GM12873 (cell line): ENCODE measurements around the gene PDZD7.

ENCODE experiments used
- TF ChIP-seq, protein P1 (sequence below): IDR thresholded peaks from 2 replicates; pipeline ENCODE4 v1.5.1; 2012; ENCODE audit warnings: low read depth, mild to moderate bottlenecking, moderate library complexity, low read length, control low read depth; ENCODE audit not compliant: insufficient read depth; ENCODE audit errors: missing control alignments

Gene PDZD7

GRCh38 chr10:101035916-101036702 is 5.2 kb upstream of the PDZD7 start:
- TF ChIP-seq, protein P1, sequence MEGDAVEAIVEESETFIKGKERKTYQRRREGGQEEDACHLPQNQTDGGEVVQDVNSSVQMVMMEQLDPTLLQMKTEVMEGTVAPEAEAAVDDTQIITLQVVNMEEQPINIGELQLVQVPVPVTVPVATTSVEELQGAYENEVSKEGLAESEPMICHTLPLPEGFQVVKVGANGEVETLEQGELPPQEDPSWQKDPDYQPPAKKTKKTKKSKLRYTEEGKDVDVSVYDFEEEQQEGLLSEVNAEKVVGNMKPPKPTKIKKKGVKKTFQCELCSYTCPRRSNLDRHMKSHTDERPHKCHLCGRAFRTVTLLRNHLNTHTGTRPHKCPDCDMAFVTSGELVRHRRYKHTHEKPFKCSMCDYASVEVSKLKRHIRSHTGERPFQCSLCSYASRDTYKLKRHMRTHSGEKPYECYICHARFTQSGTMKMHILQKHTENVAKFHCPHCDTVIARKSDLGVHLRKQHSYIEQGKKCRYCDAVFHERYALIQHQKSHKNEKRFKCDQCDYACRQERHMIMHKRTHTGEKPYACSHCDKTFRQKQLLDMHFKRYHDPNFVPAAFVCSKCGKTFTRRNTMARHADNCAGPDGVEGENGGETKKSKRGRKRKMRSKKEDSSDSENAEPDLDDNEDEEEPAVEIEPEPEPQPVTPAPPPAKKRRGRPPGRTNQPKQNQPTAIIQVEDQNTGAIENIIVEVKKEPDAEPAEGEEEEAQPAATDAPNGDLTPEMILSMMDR: no peak

- TF ChIP-seq, protein P1: no peak
These were observed 4.4 kb upstream of the PDZD7 start for GRCh38 chr10:101035314-101035713.

DNA sequence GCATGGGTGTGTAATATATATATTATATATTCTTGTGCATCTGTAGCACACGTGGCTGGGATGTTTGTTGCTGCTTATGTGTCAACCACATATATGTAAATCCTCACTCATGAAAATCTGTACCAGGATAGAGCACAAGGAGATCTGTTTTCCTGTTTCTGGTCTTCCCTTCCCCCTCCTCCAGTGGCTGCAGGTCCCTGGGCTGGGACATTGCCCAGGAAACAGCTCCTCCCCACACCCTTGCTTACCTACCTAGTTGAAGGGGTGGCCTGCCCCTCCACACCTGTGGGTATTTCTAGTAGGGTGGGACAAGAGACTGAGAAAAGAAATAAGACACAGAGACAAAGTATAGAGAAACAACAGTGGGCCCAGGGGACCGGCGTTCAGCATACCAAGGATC is 2.3 kb upstream of the PDZD7 start:
- TF ChIP-seq, protein P1: no peak

DNA sequence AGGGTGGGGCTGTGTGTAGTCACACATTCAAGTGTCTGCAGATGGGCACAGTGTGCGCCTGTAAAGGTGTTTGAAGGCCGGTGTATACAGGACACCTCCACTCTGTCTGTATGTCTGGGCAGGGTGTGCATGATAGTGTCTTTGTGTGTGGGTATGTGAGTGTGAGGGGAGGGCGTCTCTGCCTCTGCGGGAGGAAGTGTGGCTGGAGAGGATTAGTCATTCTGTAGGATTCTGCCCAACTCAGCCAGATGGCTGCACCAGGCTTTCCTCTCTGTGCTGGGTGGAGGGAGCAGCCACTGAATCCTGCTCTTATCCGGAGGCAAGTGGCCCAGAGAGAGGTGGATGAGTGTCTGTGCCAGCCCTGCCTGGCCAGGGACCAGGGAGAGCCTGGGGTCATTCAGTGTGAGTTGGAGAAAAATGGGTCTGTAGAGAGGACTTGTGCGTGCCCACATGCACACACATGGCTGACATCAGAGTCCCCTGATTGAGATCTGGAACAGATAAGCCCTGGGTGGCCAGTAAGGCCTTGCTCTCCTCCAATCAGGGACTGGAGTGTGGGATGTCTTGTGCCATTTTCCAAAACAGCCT is 1.8 kb upstream of the PDZD7 start:
- TF ChIP-seq, protein P1: no peak

DNA sequence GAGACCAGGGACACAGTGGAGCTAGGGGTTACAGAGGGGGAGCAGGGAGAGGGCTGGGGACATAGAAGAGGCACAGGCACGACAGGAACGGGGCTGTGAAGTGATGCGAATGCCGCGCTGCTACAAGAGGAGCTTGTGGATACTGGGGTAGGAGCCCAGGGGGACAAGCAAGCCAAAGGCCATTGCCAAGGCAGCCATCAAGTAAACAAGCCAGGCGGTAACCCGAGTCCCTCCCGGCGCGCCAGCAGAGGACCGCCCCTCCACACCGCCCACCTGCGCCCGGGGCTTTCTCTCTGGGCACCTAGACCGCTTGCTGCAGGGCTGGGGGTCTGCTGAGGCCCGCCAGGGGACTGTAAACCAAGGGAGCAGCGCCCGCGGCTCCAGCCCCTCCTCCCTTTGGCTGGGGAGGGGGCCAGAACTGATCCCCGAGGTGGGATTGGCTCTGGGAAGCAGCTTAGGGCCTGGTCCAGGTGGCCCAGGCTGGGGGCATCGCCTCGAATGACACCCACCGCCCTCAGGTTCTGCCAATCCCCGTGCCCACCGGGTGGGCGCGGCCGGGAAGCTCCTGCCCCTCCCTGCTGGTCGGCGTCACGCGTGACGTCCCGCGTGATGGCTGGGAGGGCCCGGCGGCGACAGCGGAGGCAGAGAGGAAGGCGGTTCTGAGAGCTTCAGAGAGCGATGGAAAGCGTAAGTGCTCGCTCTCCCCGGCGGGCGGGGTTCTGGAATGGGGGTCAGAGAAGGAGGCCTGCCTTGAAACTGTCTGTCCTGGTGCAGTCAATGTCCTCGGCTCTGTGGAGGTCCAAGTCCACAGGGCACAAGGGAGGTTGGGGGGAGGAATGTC is 1.1 kb upstream of the PDZD7 start:
- TF ChIP-seq, protein P1: no peak

- TF ChIP-seq, protein P1: no peak
These were observed 317 bp downstream of the PDZD7 start for GRCh38 chr10:101030496-101031127.
